ENCODE results near the gene EPB41L4A.

Gene EPB41L4A

DNA sequence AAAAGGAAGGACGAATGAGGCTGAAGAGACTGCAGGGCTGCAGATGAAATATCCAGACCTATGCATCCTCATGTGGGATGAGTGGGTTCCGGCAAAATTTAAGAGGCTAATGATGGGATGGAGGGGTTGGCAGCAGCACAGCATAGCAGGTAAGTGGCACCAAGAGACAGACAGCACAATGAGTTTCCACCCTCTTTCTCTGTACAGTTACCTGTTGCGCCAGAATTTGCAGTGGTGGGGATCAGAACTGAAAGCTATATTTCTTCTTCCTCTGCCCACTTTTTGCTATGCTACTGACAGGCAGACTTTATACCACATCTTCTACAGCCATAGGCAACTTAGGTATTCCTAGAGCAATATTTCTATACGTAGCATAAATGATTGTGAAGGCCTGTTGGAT lies 227.0 kb downstream of the EPB41L4A start:
- Mint-ChIP-seq H3K4me1 (ENCODE audit: low read depth) (peaks cover 2% of the 10 kb centered on the region), H3K27ac (no peak overlapping the region), H3K9me3 (no peaks in the 10 kb centered on the region), H3K4me3 (no peak overlapping the region), H3K36me3 (ENCODE audit: low read depth) (no peaks in the 10 kb centered on the region), H3K27me3 (peaks cover 33% of the 10 kb centered on the region)
- no peak for DNase-seq

DNA sequence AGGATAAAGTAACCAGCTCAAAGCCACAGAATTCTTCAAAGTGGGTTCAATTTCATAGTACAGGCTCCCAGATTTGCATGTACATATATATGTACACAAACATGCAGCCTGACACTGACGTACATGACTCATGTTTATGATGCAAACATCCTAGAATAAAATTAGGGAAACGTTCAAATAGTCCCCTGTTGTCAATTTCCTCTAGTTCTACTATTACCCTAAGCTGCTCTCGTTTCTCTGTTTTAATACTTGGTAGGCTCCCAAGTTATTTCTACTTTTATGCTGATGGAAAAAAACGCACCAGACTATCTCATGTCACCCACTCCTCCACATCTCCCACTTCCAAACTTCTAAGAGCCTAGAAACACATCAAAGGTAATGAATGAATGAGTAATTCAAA lies 229.7 kb downstream of the EPB41L4A start:
- H3K27me3 Mint-ChIP-seq, result peaks cover 45% of the 10 kb centered on the region
- H3K27ac Mint-ChIP-seq, result no peak overlapping the region
- no peaks in the 10 kb centered on the region for H3K9me3 Mint-ChIP-seq
- H3K36me3 Mint-ChIP-seq (ENCODE audit: low read depth), result no peaks in the 10 kb centered on the region
- no peak for DNase-seq
- peaks cover 2% of the 10 kb centered on the region for H3K4me1 Mint-ChIP-seq (ENCODE audit: low read depth)
- H3K4me3 Mint-ChIP-seq, result no peak overlapping the region

DNA sequence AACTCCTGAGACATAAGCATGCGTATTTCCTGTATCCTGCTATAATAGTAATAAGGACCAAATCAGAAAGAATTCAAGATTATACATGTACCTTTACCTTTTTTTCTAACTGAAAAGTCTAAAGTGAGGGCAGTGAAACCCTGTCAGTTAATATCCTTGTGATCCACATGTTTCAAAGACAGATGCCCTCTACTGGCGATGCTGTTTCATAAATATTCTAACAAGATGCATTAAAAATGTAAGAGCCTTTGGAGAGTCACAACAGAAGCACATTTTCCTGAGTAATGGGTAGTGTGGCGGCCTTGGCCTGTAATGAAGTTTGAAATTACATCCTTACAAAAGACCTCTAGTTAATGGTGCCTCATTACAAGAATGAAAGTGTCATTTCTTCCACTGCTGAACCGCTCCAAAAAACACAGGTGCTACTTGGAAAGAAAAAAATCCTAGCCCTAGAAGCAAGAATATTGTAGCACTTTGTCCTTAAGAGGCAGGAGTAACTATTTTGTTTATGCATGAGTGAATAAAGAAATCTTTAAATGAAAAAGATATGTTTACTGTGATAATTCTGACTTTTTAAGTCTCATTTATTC lies 232.6 kb downstream of the EPB41L4A start:
- H3K27ac Mint-ChIP-seq, result no peak overlapping the region
- no peaks in the 10 kb centered on the region for H3K9me3 Mint-ChIP-seq
- H3K36me3 Mint-ChIP-seq (ENCODE audit: low read depth), result no peaks in the 10 kb centered on the region
- DNase-seq, result no peak
- peaks cover 50% of the 10 kb centered on the region for H3K27me3 Mint-ChIP-seq
- no peak overlapping the region for H3K4me3 Mint-ChIP-seq
- H3K4me1 Mint-ChIP-seq (ENCODE audit: low read depth), result peaks cover 5% of the 10 kb centered on the region

DNA sequence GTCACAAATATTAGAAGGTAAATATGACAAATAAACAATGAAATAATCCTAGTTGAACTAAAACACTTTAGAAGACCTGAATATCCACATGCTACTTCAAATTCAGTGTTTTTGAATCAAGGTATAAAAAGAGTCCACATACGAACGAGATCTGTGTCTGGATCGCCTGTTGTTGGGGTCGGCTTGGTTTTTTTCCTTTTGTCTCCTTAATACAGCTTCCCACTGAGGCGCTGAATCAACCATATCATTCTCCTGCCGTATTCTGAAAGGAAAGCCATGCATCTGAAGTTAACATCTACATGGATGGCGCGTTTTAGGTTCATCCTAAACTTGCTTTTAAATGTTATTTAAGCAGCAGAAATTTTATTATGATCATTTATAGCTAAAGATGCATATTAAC lies 235.2 kb downstream of the EPB41L4A start:
- peaks cover 3% of the 10 kb centered on the region for H3K4me1 Mint-ChIP-seq (ENCODE audit: low read depth)
- H3K27ac Mint-ChIP-seq, result no peak overlapping the region
- no peaks in the 10 kb centered on the region for H3K36me3 Mint-ChIP-seq (ENCODE audit: low read depth)
- peaks cover 39% of the 10 kb centered on the region for H3K27me3 Mint-ChIP-seq
- no peak for DNase-seq
- no peak overlapping the region for H3K4me3 Mint-ChIP-seq
- H3K9me3 Mint-ChIP-seq, result no peaks in the 10 kb centered on the region

DNA sequence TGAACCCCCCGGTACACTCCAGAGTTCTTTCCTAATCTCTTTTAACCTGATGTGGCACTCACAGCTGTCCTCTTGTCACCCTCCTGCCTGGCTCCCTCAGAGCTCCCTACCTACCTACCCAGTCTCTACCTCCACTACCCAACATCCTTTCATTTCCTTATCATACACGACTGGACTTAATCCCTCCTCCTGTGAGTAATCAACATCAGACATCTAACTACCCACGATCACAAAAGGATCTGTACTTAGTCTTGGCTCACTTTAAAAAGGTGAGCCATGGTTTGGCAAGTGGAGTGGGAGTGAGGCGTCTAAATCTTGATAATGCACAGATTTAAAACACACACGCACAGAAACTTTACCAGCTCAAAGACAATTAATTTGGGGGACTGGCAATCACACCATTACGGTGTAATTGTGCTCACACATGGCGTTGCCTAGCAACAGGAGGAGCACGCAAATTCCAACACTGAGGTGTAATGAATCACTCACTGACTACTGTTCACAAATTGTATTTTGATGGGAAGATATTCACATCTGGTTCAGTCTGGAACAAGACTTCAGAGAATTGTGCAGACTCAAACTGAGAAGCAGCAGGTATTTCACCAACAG lies 235.9 kb downstream of the EPB41L4A start:
- Mint-ChIP-seq H3K4me3 (no peak overlapping the region), H3K27ac (no peak overlapping the region), H3K4me1 (ENCODE audit: low read depth) (peaks cover 3% of the 10 kb centered on the region), H3K9me3 (no peaks in the 10 kb centered on the region), H3K27me3 (peaks cover 35% of the 10 kb centered on the region), H3K36me3 (ENCODE audit: low read depth) (no peaks in the 10 kb centered on the region)
- no peak for DNase-seq

DNA sequence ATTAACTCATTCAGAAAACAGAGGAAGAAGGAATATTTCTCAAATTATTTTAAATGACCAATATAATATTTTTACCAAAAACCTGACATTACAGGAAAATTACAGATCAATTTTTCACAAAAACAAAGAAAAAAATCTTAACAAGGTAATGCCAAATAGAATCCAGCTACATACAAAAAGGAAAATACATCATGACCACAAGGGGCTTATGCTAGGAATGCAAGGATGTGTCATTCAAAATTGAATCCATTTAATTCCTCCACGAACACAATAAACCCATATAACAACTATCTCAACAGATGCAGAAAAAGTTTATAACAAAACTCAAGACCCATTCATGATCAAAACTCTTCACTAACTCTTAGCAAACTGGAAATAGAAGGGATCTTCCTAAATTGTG lies 239.8 kb downstream of the EPB41L4A start:
- H3K27ac Mint-ChIP-seq, result no peak overlapping the region
- H3K9me3 Mint-ChIP-seq, result no peaks in the 10 kb centered on the region
- no peak overlapping the region for H3K4me3 Mint-ChIP-seq
- no peak for DNase-seq
- H3K36me3 Mint-ChIP-seq (ENCODE audit: low read depth), result no peaks in the 10 kb centered on the region
- H3K27me3 Mint-ChIP-seq, result peaks cover 20% of the 10 kb centered on the region
- peaks cover 5% of the 10 kb centered on the region for H3K4me1 Mint-ChIP-seq (ENCODE audit: low read depth)

DNA sequence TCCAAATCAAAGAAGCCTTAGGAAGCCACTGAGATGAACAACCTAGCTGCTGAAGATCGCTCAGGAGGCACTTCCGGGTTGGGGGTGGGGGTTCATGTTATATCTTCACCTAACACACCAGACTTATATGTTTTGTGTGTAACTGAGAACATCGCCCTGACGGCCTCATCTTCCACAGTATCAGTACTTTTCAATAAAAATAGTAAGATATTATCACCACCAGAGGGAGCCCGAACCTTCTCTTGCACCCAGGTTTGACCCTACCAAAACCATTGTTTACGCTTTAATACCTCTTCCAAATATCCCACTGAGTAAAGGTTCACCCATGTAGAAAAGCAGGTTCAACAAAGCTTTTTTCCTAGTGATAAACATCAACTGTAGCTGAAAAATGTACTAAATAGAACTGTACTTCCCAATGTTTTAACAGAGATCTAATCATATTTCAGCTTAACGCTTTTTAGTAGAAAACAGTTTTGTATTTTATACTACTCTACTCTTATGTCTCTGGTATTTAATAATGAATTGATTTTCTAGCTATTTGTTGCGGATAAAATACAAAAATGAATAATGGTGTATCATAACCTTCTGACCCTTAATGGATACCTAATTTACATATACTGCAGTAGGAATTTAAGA lies 244.0 kb downstream of the EPB41L4A start:
- Mint-ChIP-seq H3K4me1 (ENCODE audit: low read depth) (peaks cover 2% of the 10 kb centered on the region), H3K27ac (no peak overlapping the region), H3K36me3 (ENCODE audit: low read depth) (no peaks in the 10 kb centered on the region), H3K9me3 (no peaks in the 10 kb centered on the region), H3K27me3 (peaks cover 8% of the 10 kb centered on the region), H3K4me3 (no peak overlapping the region)
- DNase-seq, result peak; percentile 42

DNA sequence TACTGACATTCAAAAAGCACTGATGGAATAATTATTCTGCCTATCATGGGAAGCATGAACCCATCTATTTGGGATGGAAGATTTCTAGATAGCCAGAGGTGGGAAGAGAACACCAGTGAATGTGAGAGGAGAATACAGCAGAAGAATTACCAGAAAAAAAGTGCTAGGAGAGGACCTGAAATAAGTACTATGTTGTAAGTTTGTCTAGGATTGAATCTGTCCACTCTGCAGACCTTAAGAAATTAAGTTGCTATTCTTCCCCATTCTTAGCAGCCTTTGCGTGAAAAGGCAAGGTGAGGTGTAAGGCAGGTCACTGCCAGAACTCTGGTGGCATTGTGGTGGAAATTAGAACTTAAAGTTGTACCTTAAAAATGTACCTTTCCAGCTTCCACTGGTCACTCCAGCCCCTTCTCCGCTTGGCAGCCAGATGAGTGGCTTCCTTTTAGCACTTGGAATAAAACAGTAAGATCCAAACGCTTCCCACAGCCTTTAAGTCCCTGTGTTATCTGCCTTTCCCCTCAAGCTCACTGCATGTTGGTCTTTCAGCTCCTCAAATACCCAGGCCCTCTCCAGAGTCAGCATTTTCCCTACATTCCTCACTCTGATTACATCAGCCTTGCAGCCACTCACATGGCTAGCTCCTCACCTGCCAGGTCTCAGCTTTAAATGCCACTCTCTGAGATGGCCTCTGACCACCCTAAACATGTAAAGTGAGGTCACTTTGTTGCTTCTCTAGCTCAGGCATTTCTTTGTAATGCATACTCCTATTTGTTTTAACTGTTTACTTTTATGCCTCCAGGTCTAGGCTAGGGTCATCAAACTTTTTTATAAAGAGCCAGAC lies 253.0 kb downstream of the EPB41L4A start:
- H3K9me3 Mint-ChIP-seq, result no peaks in the 10 kb centered on the region
- H3K36me3 Mint-ChIP-seq (ENCODE audit: low read depth), result peaks cover 79% of the 10 kb centered on the region
- H3K27ac Mint-ChIP-seq, result peak overlapping the region; percentile 66

DNA sequence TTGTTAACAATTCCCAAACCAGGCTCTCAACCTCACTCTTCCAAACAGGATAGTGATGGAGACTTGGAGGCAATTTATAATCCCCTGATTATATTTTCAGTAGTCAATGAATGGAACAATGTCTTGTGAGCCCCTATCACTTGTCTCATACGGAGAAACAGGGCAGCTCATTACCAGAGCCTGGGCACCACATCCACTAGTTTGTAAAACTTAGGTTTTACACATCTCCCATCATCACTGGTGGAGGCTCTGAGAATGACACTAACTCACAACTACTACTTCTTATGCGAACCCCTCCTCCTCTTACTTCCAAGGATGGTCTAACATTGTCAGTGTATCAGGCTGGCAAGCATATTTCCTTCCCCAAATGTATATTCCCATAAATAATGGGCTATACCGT lies 253.7 kb downstream of the EPB41L4A start:
- Mint-ChIP-seq H3K36me3 (ENCODE audit: low read depth) (peaks cover 84% of the 10 kb centered on the region), H3K27ac (peak overlapping the region; percentile 57), H3K27me3 (no peaks in the 10 kb centered on the region), H3K4me1 (ENCODE audit: low read depth) (peaks cover 26% of the 10 kb centered on the region), H3K9me3 (peaks cover 1% of the 10 kb centered on the region), H3K4me3 (no peak overlapping the region)
- no peak for DNase-seq

More for the DNA sequence above, 253.0 kb downstream of the EPB41L4A start:
- H3K4me1 Mint-ChIP-seq (ENCODE audit: low read depth), result peaks cover 24% of the 10 kb centered on the region
- no peak overlapping the region for H3K4me3 Mint-ChIP-seq
- no peaks in the 10 kb centered on the region for H3K27me3 Mint-ChIP-seq
- DNase-seq, result no peak

DNA sequence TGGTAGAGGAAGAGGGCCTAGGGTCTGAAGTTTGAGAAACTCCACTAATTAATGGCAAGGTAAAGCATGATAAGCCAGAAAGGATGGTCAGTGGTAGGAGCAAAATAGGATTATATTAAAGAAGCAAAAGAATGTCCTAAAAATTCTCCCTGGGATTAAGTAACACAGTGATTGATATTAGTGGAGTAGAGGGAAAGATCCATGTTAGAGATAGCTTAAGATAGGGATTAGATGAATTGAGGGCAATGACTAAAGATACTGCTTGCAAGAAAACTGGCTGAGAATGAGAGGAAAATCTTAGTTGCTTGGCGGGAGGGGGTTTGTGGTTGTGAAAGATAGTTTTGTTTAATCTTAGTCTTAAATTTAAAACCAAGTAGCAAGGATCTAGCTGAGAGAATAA lies 255.6 kb downstream of the EPB41L4A start:
- peaks cover 41% of the 10 kb centered on the region for H3K4me1 Mint-ChIP-seq (ENCODE audit: low read depth)
- H3K27ac Mint-ChIP-seq, result peak overlapping the region; percentile 97
- peaks cover 4% of the 10 kb centered on the region for H3K9me3 Mint-ChIP-seq
- H3K36me3 Mint-ChIP-seq (ENCODE audit: low read depth), result peaks cover 78% of the 10 kb centered on the region
- H3K27me3 Mint-ChIP-seq, result no peaks in the 10 kb centered on the region
- peak overlapping the region; percentile 97 for H3K4me3 Mint-ChIP-seq
- no peak for DNase-seq

DNA sequence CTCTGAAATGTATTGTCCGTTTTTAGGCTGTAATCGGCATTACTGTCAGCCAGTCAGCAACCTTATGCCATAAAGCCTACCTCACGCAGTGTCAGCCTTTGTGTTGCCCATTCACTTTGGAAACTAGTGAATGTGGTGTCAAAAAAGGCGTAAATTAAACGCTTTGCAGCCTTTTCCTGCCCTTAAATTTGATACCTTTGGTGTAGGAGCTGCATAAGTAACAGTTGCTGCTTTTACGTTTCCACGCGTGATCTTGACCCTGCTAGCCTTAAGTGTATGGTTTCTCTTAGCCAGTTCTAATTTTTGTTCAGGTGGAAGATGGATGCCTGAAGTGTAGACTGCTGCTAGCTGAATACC lies 257.7 kb downstream of the EPB41L4A start:
- peaks cover 4% of the 10 kb centered on the region for H3K9me3 Mint-ChIP-seq
- H3K27ac Mint-ChIP-seq, result peak overlapping the region; percentile 97
- H3K27me3 Mint-ChIP-seq, result no peaks in the 10 kb centered on the region
- H3K36me3 Mint-ChIP-seq (ENCODE audit: low read depth), result peaks cover 57% of the 10 kb centered on the region
- peaks cover 45% of the 10 kb centered on the region for H3K4me1 Mint-ChIP-seq (ENCODE audit: low read depth)
- H3K4me3 Mint-ChIP-seq, result peak overlapping the region; percentile 97
- no peak for DNase-seq

DNA sequence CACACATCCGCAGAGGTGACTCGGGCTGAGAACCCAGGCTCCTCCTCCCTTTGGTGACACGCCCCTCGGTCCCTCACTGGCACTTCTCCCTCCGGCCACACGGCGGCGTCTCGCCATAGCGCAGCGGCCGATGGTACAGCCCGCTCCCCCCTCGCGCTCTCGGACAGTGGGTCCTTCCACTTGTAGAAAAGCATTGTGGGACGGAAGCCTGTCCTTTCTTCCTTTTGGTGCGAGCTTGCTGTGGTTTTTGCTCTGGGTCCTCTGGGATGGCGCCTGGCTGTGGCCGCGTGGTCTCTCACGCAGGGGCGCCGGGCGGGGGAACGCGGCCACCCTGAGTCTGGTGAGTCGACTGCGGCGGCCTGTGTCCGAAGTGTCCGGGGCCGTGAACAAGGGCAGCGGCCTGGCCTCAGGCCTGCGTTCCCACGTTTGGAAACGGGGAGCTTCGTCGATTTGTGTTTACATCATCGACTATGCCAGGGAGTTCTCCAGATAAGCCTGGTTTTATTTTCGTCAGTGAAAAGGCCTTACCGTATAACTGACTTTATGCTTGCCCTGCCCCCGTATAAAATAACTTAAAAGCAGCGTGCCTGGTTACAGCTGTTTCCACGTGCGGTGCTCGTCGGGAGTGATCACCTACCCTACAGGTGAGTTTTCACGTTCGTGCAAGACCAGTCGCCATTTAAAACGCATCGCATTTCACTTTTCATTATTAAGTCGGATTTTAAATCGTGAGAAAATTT lies 258.3 kb downstream of the EPB41L4A start:
- Mint-ChIP-seq H3K27me3 (no peaks in the 10 kb centered on the region), H3K4me1 (ENCODE audit: low read depth) (peaks cover 46% of the 10 kb centered on the region), H3K36me3 (ENCODE audit: low read depth) (peaks cover 52% of the 10 kb centered on the region), H3K9me3 (peaks cover 4% of the 10 kb centered on the region), H3K4me3 (peak overlapping the region; percentile 97), H3K27ac (peak overlapping the region; percentile 97)
- DNase-seq, result peak; percentile 98

DNA sequence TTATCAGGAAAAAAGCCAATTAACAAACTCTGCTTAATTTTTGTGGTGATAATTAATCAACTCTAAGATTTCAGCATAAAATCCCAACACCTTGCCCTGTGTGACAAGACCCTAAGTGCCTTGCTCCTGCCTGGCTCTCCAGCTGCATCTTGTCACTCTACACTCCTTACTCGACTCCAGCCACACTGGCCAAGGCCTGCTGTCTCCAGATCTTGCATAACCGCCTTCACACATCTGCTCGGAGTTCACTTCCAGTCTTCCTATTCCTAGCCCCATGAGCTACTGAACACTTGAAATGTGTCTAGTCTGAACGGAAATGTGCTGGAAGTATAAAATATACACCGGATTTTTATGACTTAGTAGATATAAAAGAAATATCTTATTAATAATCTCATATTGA lies 259.6 kb downstream of the EPB41L4A start:
- Mint-ChIP-seq H3K36me3 (ENCODE audit: low read depth) (peaks cover 38% of the 10 kb centered on the region), H3K4me1 (ENCODE audit: low read depth) (peaks cover 53% of the 10 kb centered on the region), H3K9me3 (peaks cover 4% of the 10 kb centered on the region), H3K4me3 (no peak overlapping the region), H3K27ac (no peak overlapping the region), H3K27me3 (no peaks in the 10 kb centered on the region)
- DNase-seq, result no peak

DNA sequence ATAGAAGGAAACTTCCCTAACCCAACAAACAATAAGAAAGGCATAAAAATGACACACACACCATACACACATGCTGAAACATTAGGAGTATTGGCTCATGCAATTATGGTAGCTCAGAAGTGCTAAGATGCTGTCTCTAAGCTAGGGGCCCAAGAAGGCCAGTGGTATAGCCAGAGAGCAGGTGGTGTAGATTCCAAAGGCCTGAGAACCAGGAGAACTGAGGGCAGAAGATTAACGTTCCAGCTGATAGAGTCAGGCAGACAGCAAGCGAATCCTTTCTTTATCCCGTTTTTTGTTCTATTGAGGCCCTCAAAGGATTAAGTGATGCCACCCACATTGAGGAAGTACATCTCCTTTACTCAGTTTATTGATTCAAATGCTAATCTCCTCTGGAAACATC lies 262.9 kb downstream of the EPB41L4A start:
- peaks cover 6% of the 10 kb centered on the region for H3K36me3 Mint-ChIP-seq (ENCODE audit: low read depth)
- no peaks in the 10 kb centered on the region for H3K27me3 Mint-ChIP-seq
- H3K9me3 Mint-ChIP-seq, result peaks cover 4% of the 10 kb centered on the region
- H3K27ac Mint-ChIP-seq, result no peak overlapping the region
- peaks cover 33% of the 10 kb centered on the region for H3K4me1 Mint-ChIP-seq (ENCODE audit: low read depth)
- no peak overlapping the region for H3K4me3 Mint-ChIP-seq
- DNase-seq, result no peak

Measured in activated T-cell treated with anti-CD3 and anti-CD28 coated beads, Interleukin-2, amount 50 U/mL, for 24 hours (primary cell).